Adrenal gland (tissue), 12 donors: ENCODE results near the gene TMEM52. TPM values are rescaled to one million over a fixed set of nuclear protein-coding genes. Genes with fewer than 3 reads are reported as not detected.

Experiments
- DNase-seq, 7 donors: peaks; one replicate each; pipeline ENCODE4 v3.0.0-alpha.2; 2019 to 2020
- H3K27ac ChIP-seq, 5 donors: fragments of 200-600 bp; sonication (generic) in 4 of 5; 1 replicate in 3 of 5; 2 replicates in 2 of 5; pipeline versions ENCODE4 v1.5.1 to v1.8.0; 2016 to 2020; ENCODE audit warnings: mild to moderate bottlenecking in 1 of 5
- H3K27me3 ChIP-seq: fragments of 200-600 bp; 2 replicates; pipeline ENCODE4 v1.8.0; 2021
- H3K36me3 ChIP-seq, 2 donors: fragments of 200-600 bp; replicated peaks in 1 of 2; 1 replicate in 1 of 2; 2 replicates in 1 of 2; pipeline versions ENCODE4 v1.5.1 to v1.8.0; 2018 to 2022
- H3K4me1 ChIP-seq, 2 donors: fragments of 200-600 bp; replicated peaks in 1 of 2; 1 replicate in 1 of 2; 2 replicates in 1 of 2; pipeline versions ENCODE4 v1.5.1 to v1.8.0; 2018 to 2021
- H3K4me3 ChIP-seq, 4 donors: fragments of 200-600 bp; sonication (generic) in 3 of 4; one replicate each; pipeline ENCODE4 v1.5.1; 2016 to 2018
- H3K9me3 ChIP-seq, 3 donors: fragments of 200-600 bp; sonication (generic) in 1 of 3; replicated peaks in 1 of 3; 1 replicate in 2 of 3; 2 replicates in 1 of 3; pipeline versions ENCODE4 v1.5.1 to v1.8.0; 2016 to 2021
- POLR2A ChIP-seq, 2 donors: fragments of 450-650 bp; IDR thresholded peaks; one replicate each; pipeline ENCODE4 v1.6.1; 2017; ENCODE audit warnings: antibody characterized with exemption in 2 of 2, mild to moderate bottlenecking in 2 of 2, moderate library complexity in 1 of 2
- WGBS, 4 donors: extraction: QIAGEN DNeasy Blood & Tissue Kit in 2 of 4; methylation state at CpG; one replicate each; pipeline versions ENCODE4 v1.1.5 to v1.1.7; 2013 to 2017; 5-methylcytosine and 5-hydroxymethylcytosine counted together
- intact Hi-C, 2 donors: fragments of 100-400 bp; cut with DNase I; formaldehyde crosslinking; loops; one replicate each; pipeline versions ENCODE4 v1.14.1 to v1.15.0; 2022 to 2023
- polyA plus RNA-seq, 3 donors: library from polyadenylated mRNA; stranded (reverse); fragments of 200-250 nt in 2 of 3; fragments of 350-450 nt in 1 of 3; fragmentation: Illumina TruSeq in 1 of 3; extraction: RNeasy Lipid Tissue Mini Kit (QIAGEN cat#74804) in 1 of 3; gene quantifications; one replicate each; pipeline ENCODE4 v1.2.3, GENCODE V29; 2013 to 2014
- total RNA-seq, 9 donors: library from RNA; depleted of rRNA in 4 of 9; stranded (reverse); fragments of >200 nt in 4 of 9; fragments of 120-200 nt in 1 of 9; fragmentation: NEBNext Ultra II Directional in 1 of 9; extraction: Animal tissue kit (Norgen Biotek cat#: 25700) in 1 of 9; gene quantifications; one replicate each; pipeline versions ENCODE4 v1.1.0 to v1.2.4, GENCODE V29; 2013 to 2023
- TF ChIP-seq, protein P1 (sequence below), 6 experiments: fragments of 450-650 bp in 4 of 6; fragments of 200-600 bp in 2 of 6; sonication (generic) in 1 of 6; IDR thresholded peaks; 1 replicate in 5 of 6; 2 replicates in 1 of 6; pipeline versions ENCODE4 v1.5.1 to v1.8.0; 2016 to 2021; ENCODE audit warnings: antibody characterized with exemption in 6 of 6, mild to moderate bottlenecking in 2 of 6, moderate library complexity in 1 of 6
- donor health status: healthy with polysubstance abuse.
- donor health status: Bipolar disorder and iron deficiency.
- donor health status: DM: yes; HTN: yes; CAD: no.
- donor health status: DM: no; HTN: no; CAD: no.
- donor health status: DM: no; HTN: no; CAD: no.
- donor health status: DM: yes; HTN: yes; CAD: no.

Gene TMEM52
- total and polyA plus RNA-seq, 12 donors = 7.0 to 95.4 (median 61.7) TPM

DNA sequence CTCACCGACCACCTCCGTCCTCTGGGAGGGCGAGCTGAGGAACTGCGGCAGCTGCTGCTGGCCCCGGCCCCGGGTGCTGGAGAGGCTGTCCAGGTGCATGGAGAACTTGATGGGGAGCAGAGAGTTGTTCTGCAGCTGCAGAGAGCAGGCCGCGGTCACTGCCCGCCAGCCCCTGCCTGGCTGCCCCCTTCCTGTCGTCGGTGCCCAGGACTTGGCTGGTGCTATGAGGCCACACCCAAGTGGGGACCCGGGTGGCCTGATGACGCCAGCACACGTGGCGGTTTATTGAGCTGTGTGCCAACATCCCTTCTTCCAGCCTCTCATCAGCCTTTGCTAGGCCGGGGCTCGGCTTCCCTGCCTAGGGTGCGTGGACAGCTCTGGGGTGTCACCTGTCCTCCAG lies 5.3 kb upstream of the TMEM52 start:
- Histone ChIP-seq H3K4me3 (no peak overlapping the region), H3K27ac (no peak overlapping the region), H3K4me1 (no peaks in the 10 kb centered on the region), H3K36me3 (no peaks in the 10 kb centered on the region), H3K9me3 (no peaks in the 10 kb centered on the region), H3K27me3 (no peaks in the 10 kb centered on the region)
- WGBS, 4 donors = 57 to 93% (median 61%) methylated on average over 3 to 18 of the region's 18 CpGs
- TF ChIP-seq, protein P1, sequence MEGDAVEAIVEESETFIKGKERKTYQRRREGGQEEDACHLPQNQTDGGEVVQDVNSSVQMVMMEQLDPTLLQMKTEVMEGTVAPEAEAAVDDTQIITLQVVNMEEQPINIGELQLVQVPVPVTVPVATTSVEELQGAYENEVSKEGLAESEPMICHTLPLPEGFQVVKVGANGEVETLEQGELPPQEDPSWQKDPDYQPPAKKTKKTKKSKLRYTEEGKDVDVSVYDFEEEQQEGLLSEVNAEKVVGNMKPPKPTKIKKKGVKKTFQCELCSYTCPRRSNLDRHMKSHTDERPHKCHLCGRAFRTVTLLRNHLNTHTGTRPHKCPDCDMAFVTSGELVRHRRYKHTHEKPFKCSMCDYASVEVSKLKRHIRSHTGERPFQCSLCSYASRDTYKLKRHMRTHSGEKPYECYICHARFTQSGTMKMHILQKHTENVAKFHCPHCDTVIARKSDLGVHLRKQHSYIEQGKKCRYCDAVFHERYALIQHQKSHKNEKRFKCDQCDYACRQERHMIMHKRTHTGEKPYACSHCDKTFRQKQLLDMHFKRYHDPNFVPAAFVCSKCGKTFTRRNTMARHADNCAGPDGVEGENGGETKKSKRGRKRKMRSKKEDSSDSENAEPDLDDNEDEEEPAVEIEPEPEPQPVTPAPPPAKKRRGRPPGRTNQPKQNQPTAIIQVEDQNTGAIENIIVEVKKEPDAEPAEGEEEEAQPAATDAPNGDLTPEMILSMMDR (IDR thresholded peaks at IDR 0.05) = no peak
- no peak for TF ChIP-seq POLR2A (IDR thresholded peaks at IDR 0.05)
- intact Hi-C loops = no loop called here
- DNase-seq = peak in 2 of 7 donors; percentile 20 to 23

- WGBS, 4 donors = 71 to 80% (median 72%) methylated on average over 18 to 29 of the region's 29 CpGs
- peak; percentile 51 to 85 (median 71) for DNase-seq
- no peaks in the 10 kb centered on the region for H3K36me3 ChIP-seq
- peaks cover 8% of the 10 kb centered on the region in 2 donors for H3K4me1 ChIP-seq
- no peak overlapping the region for H3K27ac ChIP-seq
- intact Hi-C loops = no loop called here
- H3K4me3 ChIP-seq = no peak overlapping the region
- TF ChIP-seq POLR2A (IDR thresholded peaks at IDR 0.05) = no peak
- TF ChIP-seq, protein P1 (IDR thresholded peaks at IDR 0.05) = no peak
- H3K9me3 ChIP-seq = no peaks in the 10 kb centered on the region
- H3K27me3 ChIP-seq = no peaks in the 10 kb centered on the region
These were observed 4.1 kb upstream of the TMEM52 start for GRCh38 chr1:1922956-1923833.

- Histone ChIP-seq H3K9me3 (no peaks in the 10 kb centered on the region), H3K4me3 (no peak overlapping the region), H3K27ac (no peak overlapping the region), H3K4me1 (peaks cover 13 to 14% of the 10 kb centered on the region in 2 donors), H3K27me3 (no peaks in the 10 kb centered on the region), H3K36me3 (no peaks in the 10 kb centered on the region)
- 67 to 93% (median 74%) methylated on average over 1 to 6 of the region's 6 CpGs for WGBS, 4 donors
- DNase-seq = peak in 1 of 7 donors; percentile 32
- intact Hi-C loops = no loop called here
- TF ChIP-seq, protein P1 (IDR thresholded peaks at IDR 0.05) = no peak
- no peak for TF ChIP-seq POLR2A (IDR thresholded peaks at IDR 0.05)
These were observed 3.5 kb upstream of the TMEM52 start for GRCh38 chr1:1922702-1922955.

DNA sequence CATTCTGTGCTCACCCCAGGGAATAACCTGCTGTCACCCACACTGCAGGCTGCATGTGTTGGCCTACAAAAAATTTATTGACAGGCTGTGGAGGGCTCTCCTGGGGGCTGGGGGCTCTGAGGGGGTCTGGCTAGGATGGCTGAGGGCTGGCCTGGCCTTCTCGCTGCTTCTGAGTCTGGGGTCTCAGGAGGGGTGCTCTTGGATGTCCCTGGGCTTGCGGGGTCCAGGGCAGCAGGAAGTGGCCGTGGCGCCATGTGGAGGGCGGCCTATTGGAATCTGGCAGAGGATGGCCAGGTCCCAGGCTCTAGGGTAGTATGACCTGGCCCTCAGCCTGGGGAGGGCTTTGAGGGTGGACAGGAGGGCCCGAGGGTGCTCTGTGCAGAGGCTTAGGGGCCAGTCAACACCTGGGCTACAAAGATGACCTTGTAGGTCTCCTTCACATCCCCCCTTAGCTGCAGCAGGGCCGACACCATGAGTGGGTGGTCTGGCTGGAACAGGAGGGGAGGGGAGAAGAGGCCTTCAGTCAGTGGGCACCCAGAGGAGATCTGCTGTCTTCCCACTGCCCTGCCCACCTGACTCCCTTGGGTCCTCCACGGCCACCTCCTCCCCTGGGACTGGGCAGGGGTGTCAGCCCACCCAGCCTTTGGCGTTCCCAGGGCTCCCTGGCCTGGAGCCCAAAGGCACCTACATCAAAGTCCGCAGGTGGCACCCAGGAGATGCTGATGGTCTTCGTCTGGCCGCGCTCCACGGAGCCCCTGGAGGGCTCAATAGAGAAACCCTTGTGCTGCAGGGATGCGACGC lies 3.0 kb upstream of the TMEM52 start:
- Histone ChIP-seq H3K27me3 (no peaks in the 10 kb centered on the region), H3K9me3 (no peaks in the 10 kb centered on the region), H3K4me1 (peaks cover 13 to 14% of the 10 kb centered on the region in 2 donors), H3K4me3 (no peak overlapping the region), H3K36me3 (no peaks in the 10 kb centered on the region), H3K27ac (no peak overlapping the region)
- DNase-seq = peak in 1 of 7 donors; percentile 24
- WGBS, 4 donors = 86 to 96% (median 92%) methylated on average over 13 to 16 of the region's 16 CpGs
- TF ChIP-seq, protein P1 (IDR thresholded peaks at IDR 0.05) = no peak
- no peak for TF ChIP-seq POLR2A (IDR thresholded peaks at IDR 0.05)
- intact Hi-C loops = no loop called here
